ENCODE measurements around the gene CLOCK.

CLOCK gene

DNA sequence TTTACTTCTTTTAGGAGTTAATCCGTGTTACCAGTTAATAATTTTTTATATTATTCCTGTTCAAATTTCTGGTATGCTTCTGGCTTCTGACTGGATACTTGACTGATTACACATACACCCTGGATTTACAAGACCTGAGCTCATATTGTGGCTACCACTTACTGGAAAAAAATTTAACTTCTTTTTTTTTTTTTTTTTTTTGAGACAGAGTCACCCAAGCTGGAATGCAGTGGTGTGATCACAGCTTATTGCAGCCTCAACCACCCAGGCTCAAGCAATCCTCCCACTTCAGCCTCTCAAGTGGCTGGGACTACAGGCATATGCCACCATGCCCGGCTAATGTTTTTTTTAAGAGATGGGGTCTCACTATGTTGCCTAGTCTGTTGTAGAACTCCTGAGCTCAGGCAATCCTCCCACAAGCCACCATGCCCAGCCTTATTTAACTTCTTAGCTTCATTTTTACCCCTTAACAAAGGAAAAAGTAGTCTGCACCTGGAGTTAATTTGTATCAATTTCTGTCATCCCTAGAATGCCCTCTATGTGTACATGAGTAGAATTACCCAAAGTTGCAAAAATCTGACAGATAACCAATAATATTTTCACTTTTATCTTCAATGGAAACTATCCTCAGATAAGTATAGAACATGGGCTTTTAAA, 100.7 kb downstream of the CLOCK start:
- H3K36me3 ChIP-seq (ENCODE audit: control insufficient read depth, insufficient read depth, low read length) = peaks cover 84% of the 10 kb centered on the region
- H3K9ac ChIP-seq (ENCODE audit: low read depth, low read length) = no peak overlapping the region
- no peaks in the 10 kb centered on the region for H3K27me3 ChIP-seq (ENCODE audit: control insufficient read depth, insufficient read depth, low read length)
- H3K4me1 ChIP-seq (ENCODE audit: control insufficient read depth, insufficient read depth, low read length) = no peaks in the 10 kb centered on the region
- H3K4me3 ChIP-seq (ENCODE audit: low read depth, low read length) = no peak overlapping the region
- no peak overlapping the region for H3K27ac ChIP-seq (ENCODE audit: low read depth, low read length)
- H3K9me3 ChIP-seq (ENCODE audit: control insufficient read depth, insufficient read depth, low read length) = no peaks in the 10 kb centered on the region

DNA sequence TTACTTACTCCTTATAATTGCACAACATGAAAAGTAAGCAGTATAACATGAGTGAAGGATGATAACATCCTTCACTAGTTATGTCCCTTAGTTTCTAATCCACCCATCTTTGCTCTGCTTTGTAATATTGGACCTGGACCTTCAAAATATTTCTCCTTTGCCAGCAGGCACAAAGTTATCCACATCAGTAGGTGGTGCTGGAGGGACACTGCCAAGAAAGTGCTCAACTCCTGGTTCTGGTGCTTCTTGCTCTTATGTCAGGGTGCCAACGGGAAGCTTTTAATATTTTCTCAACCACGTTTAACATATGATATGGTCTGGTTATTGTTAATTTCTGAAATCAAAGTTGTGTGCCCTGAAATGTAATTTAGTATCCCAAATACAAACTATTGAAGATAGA, 101.9 kb downstream of the CLOCK start:
- no peaks in the 10 kb centered on the region for H3K4me1 ChIP-seq (ENCODE audit: control insufficient read depth, insufficient read depth, low read length)
- peaks cover 84% of the 10 kb centered on the region for H3K36me3 ChIP-seq (ENCODE audit: control insufficient read depth, insufficient read depth, low read length)
- H3K4me3 ChIP-seq (ENCODE audit: low read depth, low read length) = no peak overlapping the region
- H3K27me3 ChIP-seq (ENCODE audit: control insufficient read depth, insufficient read depth, low read length) = no peaks in the 10 kb centered on the region
- H3K27ac ChIP-seq (ENCODE audit: low read depth, low read length) = no peak overlapping the region
- H3K9ac ChIP-seq (ENCODE audit: low read depth, low read length) = no peak overlapping the region
- H3K9me3 ChIP-seq (ENCODE audit: control insufficient read depth, insufficient read depth, low read length) = no peaks in the 10 kb centered on the region

DNA sequence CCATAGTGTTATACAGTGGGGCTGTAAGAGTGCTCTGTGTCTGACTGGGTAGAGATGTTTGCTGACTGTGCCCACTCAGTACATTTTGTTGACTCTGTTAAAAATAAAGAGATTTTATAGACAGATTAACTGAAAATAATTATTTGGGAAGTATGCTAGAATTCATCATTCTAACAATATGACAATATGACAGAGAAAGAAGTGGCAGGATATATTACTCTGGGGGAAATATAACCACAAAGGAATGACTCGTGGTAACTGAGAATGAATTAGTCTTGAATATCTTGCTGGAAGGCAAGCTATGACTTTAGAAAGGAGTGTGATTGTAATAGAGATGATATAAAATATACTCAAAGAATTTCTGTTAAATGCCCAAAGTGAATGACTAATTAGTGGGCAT, 104.2 kb downstream of the CLOCK start:
- Histone ChIP-seq H3K27ac (ENCODE audit: low read depth, low read length) (no peak overlapping the region), H3K4me1 (ENCODE audit: control insufficient read depth, insufficient read depth, low read length) (peaks cover 6% of the 10 kb centered on the region), H3K27me3 (ENCODE audit: control insufficient read depth, insufficient read depth, low read length) (no peaks in the 10 kb centered on the region), H3K9ac (ENCODE audit: low read depth, low read length) (no peak overlapping the region), H3K9me3 (ENCODE audit: control insufficient read depth, insufficient read depth, low read length) (no peaks in the 10 kb centered on the region), H3K36me3 (ENCODE audit: control insufficient read depth, insufficient read depth, low read length) (peaks cover 72% of the 10 kb centered on the region), H3K4me3 (ENCODE audit: low read depth, low read length) (no peak overlapping the region)

DNA sequence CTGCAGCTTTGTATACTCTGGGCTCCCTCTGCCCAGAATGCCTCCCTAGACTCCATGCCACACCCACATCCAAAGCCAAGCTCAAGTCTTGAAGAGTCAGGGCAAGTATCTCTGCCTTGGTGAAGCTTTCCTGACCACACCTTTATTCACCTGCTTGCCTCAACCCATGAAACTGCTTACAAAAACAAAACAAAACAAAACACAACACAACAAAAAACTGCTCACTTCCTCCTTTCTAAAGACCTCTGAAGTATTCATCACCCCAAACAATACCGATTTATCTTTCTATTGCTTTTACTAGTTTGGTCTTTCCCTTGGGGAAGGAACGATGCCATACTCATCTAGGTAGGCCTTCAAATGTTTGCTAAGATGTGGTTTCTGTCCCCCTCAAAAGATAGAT, 105.9 kb downstream of the CLOCK start:
- no peak overlapping the region for H3K4me3 ChIP-seq (ENCODE audit: low read depth, low read length)
- H3K4me1 ChIP-seq (ENCODE audit: control insufficient read depth, insufficient read depth, low read length) = peaks cover 6% of the 10 kb centered on the region
- H3K9ac ChIP-seq (ENCODE audit: low read depth, low read length) = no peak overlapping the region
- H3K9me3 ChIP-seq (ENCODE audit: control insufficient read depth, insufficient read depth, low read length) = no peaks in the 10 kb centered on the region
- peaks cover 68% of the 10 kb centered on the region for H3K36me3 ChIP-seq (ENCODE audit: control insufficient read depth, insufficient read depth, low read length)
- H3K27me3 ChIP-seq (ENCODE audit: control insufficient read depth, insufficient read depth, low read length) = no peaks in the 10 kb centered on the region
- no peak overlapping the region for H3K27ac ChIP-seq (ENCODE audit: low read depth, low read length)

DNA sequence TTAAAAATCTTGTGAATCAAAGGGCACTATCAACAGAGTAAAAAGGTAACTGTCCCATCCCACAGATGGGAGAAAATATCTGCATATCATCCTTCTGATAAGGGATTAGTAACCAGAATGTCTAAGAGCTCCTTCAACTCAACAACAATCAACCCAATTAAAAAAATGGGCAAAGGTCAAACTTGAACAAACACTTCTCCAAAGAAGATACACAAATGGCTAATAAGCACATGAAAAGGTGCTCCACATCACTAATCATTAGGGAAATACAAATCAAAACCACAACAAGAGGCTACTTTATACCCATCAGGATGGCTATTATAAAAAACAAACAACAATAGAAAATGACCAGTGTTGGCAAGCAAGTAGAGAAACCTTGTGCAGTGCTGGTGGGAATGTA, 107.7 kb downstream of the CLOCK start:
- Histone ChIP-seq H3K27ac (ENCODE audit: low read depth, low read length) (no peak overlapping the region), H3K27me3 (ENCODE audit: control insufficient read depth, insufficient read depth, low read length) (no peaks in the 10 kb centered on the region)

DNA sequence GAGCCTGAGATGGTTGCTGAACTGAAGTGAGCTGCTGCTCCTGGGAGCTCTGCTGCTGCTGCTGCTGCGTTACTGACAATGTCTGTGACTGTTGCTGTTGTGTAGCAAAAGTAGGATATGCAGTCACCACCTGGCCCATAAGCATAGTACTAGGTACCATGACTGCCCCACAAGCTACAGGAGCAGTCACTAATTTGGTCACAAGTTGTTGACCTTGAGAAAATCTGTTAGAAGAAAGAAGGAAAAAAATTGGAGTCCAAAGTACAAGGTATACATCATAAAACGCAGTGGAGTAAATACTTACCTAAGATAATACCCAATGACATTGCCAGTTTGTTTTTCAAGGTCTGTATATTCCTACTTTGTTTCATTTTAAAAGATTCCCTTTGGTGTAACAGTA, 108.4 kb downstream of the CLOCK start:
- Histone ChIP-seq H3K27ac (ENCODE audit: low read depth, low read length) (peak overlapping the region; percentile 18), H3K4me3 (ENCODE audit: low read depth, low read length) (no peak overlapping the region), H3K36me3 (ENCODE audit: control insufficient read depth, insufficient read depth, low read length) (peaks cover 69% of the 10 kb centered on the region)

More for the DNA sequence above, 107.7 kb downstream of the CLOCK start:
- Histone ChIP-seq H3K36me3 (ENCODE audit: control insufficient read depth, insufficient read depth, low read length) (peaks cover 69% of the 10 kb centered on the region), H3K4me3 (ENCODE audit: low read depth, low read length) (no peak overlapping the region), H3K9me3 (ENCODE audit: control insufficient read depth, insufficient read depth, low read length) (no peaks in the 10 kb centered on the region), H3K4me1 (ENCODE audit: control insufficient read depth, insufficient read depth, low read length) (peaks cover 7% of the 10 kb centered on the region), H3K9ac (ENCODE audit: low read depth, low read length) (no peak overlapping the region)

DNA sequence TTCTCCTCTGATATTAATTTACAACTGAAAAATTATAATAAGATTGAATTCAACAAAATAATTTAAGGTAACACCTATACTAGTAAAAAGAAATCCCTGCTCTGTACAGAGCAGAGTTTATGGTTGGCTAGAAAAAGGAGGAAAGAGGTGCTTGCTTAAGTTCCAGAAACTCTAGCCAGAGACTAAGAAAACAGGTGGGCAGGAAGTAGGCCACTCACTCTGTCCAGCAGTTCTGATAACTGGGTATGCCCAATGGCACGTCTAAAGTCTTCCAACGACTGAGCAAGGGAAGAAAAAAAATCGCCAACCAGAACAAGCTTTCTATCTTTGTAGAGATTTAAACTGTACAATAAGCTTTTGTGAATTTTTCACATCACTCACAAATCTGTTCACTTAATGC, 108.9 kb downstream of the CLOCK start:
- Histone ChIP-seq H3K4me1 (ENCODE audit: control insufficient read depth, insufficient read depth, low read length) (peaks cover 19% of the 10 kb centered on the region), H3K27ac (ENCODE audit: low read depth, low read length) (peak overlapping the region; percentile 18), H3K9ac (ENCODE audit: low read depth, low read length) (no peak overlapping the region), H3K36me3 (ENCODE audit: control insufficient read depth, insufficient read depth, low read length) (peaks cover 68% of the 10 kb centered on the region), H3K9me3 (ENCODE audit: control insufficient read depth, insufficient read depth, low read length) (no peaks in the 10 kb centered on the region), H3K4me3 (ENCODE audit: low read depth, low read length) (no peak overlapping the region), H3K27me3 (ENCODE audit: control insufficient read depth, insufficient read depth, low read length) (no peaks in the 10 kb centered on the region)

More for the DNA sequence above, 108.4 kb downstream of the CLOCK start:
- Histone ChIP-seq H3K9me3 (ENCODE audit: control insufficient read depth, insufficient read depth, low read length) (no peaks in the 10 kb centered on the region), H3K27me3 (ENCODE audit: control insufficient read depth, insufficient read depth, low read length) (no peaks in the 10 kb centered on the region), H3K9ac (ENCODE audit: low read depth, low read length) (no peak overlapping the region), H3K4me1 (ENCODE audit: control insufficient read depth, insufficient read depth, low read length) (peaks cover 14% of the 10 kb centered on the region)

DNA sequence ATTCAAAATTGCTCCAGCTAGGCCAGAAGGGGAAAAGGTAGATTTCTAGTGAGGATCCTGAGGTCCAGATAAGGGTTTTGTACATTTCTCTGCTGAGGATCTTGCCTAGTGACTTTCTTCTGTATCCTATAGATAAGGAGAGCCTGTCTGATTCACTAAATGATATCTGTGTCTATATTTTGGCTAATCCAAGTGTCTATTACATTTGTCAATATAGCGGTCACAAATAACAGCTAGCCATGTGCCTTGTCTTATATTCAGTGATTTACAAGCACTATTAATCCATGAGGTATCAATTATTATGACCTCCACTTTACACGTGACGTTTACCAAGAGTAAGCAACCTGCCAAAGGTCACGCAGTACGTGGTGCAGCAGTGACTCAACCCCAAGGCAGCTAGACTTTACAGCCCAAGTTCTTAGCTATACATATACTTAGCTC, 109.3 kb downstream of the CLOCK start:
- no peak overlapping the region for H3K27ac ChIP-seq (ENCODE audit: low read depth, low read length)
- H3K27me3 ChIP-seq (ENCODE audit: control insufficient read depth, insufficient read depth, low read length) = no peaks in the 10 kb centered on the region
- peaks cover 23% of the 10 kb centered on the region for H3K4me1 ChIP-seq (ENCODE audit: control insufficient read depth, insufficient read depth, low read length)
- H3K9me3 ChIP-seq (ENCODE audit: control insufficient read depth, insufficient read depth, low read length) = no peaks in the 10 kb centered on the region
- no peak overlapping the region for H3K9ac ChIP-seq (ENCODE audit: low read depth, low read length)
- H3K4me3 ChIP-seq (ENCODE audit: low read depth, low read length) = no peak overlapping the region
- peaks cover 64% of the 10 kb centered on the region for H3K36me3 ChIP-seq (ENCODE audit: control insufficient read depth, insufficient read depth, low read length)

DNA sequence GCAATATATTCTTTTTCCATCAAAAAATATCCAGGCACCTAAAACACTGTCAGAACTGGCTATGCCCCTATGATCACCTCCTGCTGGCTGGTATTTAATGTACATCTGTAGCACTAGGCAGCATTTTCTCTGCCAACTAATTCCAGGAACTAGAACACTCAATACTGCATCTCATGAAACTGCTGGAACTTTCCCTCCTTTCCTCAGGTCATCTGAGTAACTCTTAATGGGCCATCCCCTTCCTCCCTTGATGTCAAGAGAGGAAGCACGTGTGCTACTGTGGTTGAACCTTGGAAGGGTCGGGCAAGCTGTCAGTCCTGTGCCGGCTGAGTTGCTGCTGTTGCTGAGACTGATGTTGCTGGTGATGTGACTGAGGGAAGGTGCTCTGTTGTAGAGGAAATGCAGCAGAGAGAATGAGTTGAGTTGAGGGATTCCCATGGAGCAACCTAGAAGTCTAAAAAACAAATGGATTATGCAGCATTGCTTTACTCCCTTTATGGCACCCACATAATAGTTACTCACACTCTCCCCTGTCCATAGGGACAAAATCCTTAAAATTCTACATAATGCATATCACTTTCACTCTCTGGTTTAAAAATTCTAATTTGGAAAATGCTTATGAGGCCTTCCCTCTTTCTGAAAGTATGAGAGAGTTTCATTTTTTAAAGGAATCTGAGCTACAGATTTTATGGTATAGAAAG, 111.4 kb downstream of the CLOCK start:
- no peaks in the 10 kb centered on the region for H3K9me3 ChIP-seq (ENCODE audit: control insufficient read depth, insufficient read depth, low read length)
- H3K36me3 ChIP-seq (ENCODE audit: control insufficient read depth, insufficient read depth, low read length) = peaks cover 54% of the 10 kb centered on the region
- no peak overlapping the region for H3K4me3 ChIP-seq (ENCODE audit: low read depth, low read length)
- no peak overlapping the region for H3K9ac ChIP-seq (ENCODE audit: low read depth, low read length)
- H3K27ac ChIP-seq (ENCODE audit: low read depth, low read length) = no peak overlapping the region
- H3K4me1 ChIP-seq (ENCODE audit: control insufficient read depth, insufficient read depth, low read length) = peaks cover 43% of the 10 kb centered on the region
- H3K27me3 ChIP-seq (ENCODE audit: control insufficient read depth, insufficient read depth, low read length) = no peaks in the 10 kb centered on the region

DNA sequence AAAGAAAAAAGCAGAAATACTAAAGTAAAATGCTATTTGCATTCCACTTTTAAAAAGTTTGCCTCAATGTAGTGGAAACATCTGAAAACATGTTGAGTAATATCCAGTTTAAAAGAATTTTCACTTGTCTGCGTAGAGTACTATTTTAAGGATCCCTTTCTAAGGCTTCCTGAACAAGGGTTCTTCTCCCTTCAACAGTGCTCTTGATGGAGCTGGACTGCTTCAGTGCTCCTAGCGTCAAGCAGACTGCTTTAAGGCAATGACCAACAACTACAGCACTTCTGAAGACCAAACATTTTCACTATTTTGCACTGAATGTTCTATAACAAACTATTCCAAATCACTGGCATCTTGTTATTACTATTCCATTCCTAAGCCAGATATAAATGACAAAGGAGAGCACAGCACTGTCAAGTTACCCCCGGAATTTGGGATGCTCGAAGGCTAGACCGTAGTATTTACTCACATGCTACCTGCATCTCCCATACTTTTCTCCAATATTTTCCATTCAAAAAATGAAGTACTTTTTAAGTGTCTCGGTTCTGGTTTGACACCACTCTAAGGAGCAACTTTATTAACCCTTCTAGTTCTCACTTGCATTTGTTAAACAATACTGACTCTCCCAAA, 114.9 kb downstream of the CLOCK start:
- H3K4me1 ChIP-seq (ENCODE audit: control insufficient read depth, insufficient read depth, low read length) = peaks cover 39% of the 10 kb centered on the region
- H3K36me3 ChIP-seq (ENCODE audit: control insufficient read depth, insufficient read depth, low read length) = peaks cover 66% of the 10 kb centered on the region
- H3K4me3 ChIP-seq (ENCODE audit: low read depth, low read length) = no peak overlapping the region
- H3K27me3 ChIP-seq (ENCODE audit: control insufficient read depth, insufficient read depth, low read length) = no peaks in the 10 kb centered on the region
- peak overlapping the region; percentile 75 for H3K27ac ChIP-seq (ENCODE audit: low read depth, low read length)
- H3K9me3 ChIP-seq (ENCODE audit: control insufficient read depth, insufficient read depth, low read length) = no peaks in the 10 kb centered on the region
- H3K9ac ChIP-seq (ENCODE audit: low read depth, low read length) = no peak overlapping the region

DNA sequence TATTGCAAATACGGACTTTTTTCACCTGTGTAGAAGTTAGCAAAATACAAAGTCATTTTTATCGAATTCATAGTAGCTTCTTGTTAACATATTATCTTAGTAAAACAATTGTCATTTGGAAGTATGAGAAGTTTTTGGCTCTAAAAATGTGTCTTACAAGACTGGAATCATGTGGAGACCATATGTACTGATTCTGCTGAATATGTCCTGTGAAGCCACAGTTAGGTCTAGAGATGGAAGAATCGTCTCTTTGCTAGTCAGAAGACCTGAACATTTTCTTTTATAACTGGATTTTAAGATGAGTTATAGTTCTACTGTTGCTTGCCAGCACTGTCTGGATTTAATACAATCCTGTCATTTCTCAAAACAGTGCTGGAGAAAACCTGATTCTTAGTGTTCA, 121.9 kb downstream of the CLOCK start:
- H3K9ac ChIP-seq (ENCODE audit: low read depth, low read length) = no peak overlapping the region
- H3K4me1 ChIP-seq (ENCODE audit: control insufficient read depth, insufficient read depth, low read length) = no peaks in the 10 kb centered on the region
- H3K9me3 ChIP-seq (ENCODE audit: control insufficient read depth, insufficient read depth, low read length) = no peaks in the 10 kb centered on the region
- no peak overlapping the region for H3K27ac ChIP-seq (ENCODE audit: low read depth, low read length)
- no peak overlapping the region for H3K4me3 ChIP-seq (ENCODE audit: low read depth, low read length)
- H3K27me3 ChIP-seq (ENCODE audit: control insufficient read depth, insufficient read depth, low read length) = no peaks in the 10 kb centered on the region
- peaks cover 93% of the 10 kb centered on the region for H3K36me3 ChIP-seq (ENCODE audit: control insufficient read depth, insufficient read depth, low read length)

Data from HUES48 (cell line).